ENCODE results near the gene ZNF362. TPM values are rescaled to one million over a fixed set of nuclear protein-coding genes. Genes with fewer than 3 reads are reported as not detected.
"Not testable (repeated sequence)": the region's sequence is repeated elsewhere in the genome, so short reads cannot be mapped to it uniquely, and the experiment has no call there.

The ZNF362 gene
- total RNA-seq, 2 donors from 2014 or later, result 7.9 to 17.9 TPM

- Histone ChIP-seq H3K9me3 (no peaks in the 10 kb centered on the region), H3K27me3 (no peaks in the 10 kb centered on the region), H3K36me3 (replicated peaks in 1 of 2; ENCODE audit: insufficient read depth in 1 of 2, low read depth in 2 of 2) (no peaks in the 10 kb centered on the region), H3K4me1 (no peaks in the 10 kb centered on the region), H3K27ac (no peak overlapping the region), H3K4me3 (no peak overlapping the region)
- intact Hi-C loops (cut with DNase I), result no loop called here
- DNase-seq (no peak), ATAC-seq (no peak)
- TF ChIP-seq CTCF (IDR thresholded peaks at IDR 0.05) (no peak), POLR2A (IDR thresholded peaks at IDR 0.05) (no peak)
- 60 to 67% methylated on average over 2 of the region's 2 CpGs for WGBS, 2 donors
These were observed 19.8 kb upstream of the ZNF362 start for GRCh38 chr1:33236498-33236897.

- no peaks in the 10 kb centered on the region for H3K4me1 ChIP-seq
- H3K27ac ChIP-seq, result no peak overlapping the region
- no peaks in the 10 kb centered on the region for H3K36me3 ChIP-seq (replicated peaks in 1 of 2; ENCODE audit: insufficient read depth in 1 of 2, low read depth in 2 of 2)
- TF ChIP-seq CTCF (IDR thresholded peaks at IDR 0.05), result no peak
- TF ChIP-seq POLR2A (IDR thresholded peaks at IDR 0.05), result no peak
- intact Hi-C loops (cut with DNase I), result no loop called here
- DNase-seq (no peak), ATAC-seq (no peak)
- no peaks in the 10 kb centered on the region for H3K9me3 ChIP-seq
- 73 to 92% methylated on average over 6 of the region's 6 CpGs for WGBS, 2 donors
- no peak overlapping the region for H3K4me3 ChIP-seq
- no peaks in the 10 kb centered on the region for H3K27me3 ChIP-seq
These were observed 18.7 kb upstream of the ZNF362 start for GRCh38 chr1:33237579-33237978.

GRCh38 chr1:33238194-33238724, 18.0 kb upstream of the ZNF362 start:
- H3K4me3 ChIP-seq; H3K9me3 ChIP-seq; H3K27me3 ChIP-seq; H3K27ac ChIP-seq; H3K36me3 ChIP-seq (replicated peaks in 1 of 2; ENCODE audit: insufficient read depth in 1 of 2, low read depth in 2 of 2); intact Hi-C loops (cut with DNase I); DNase-seq; ATAC-seq; H3K4me1 ChIP-seq: not testable (repeated sequence)
- WGBS, 2 donors, result 93 to 94% methylated on average over 6 of the region's 6 CpGs

GRCh38 chr1:33239410-33239809, 16.9 kb upstream of the ZNF362 start:
- H3K9me3 ChIP-seq; H3K27me3 ChIP-seq; H3K27ac ChIP-seq; DNase-seq; H3K4me1 ChIP-seq; H3K4me3 ChIP-seq; ATAC-seq; intact Hi-C loops (cut with DNase I); H3K36me3 ChIP-seq (replicated peaks in 1 of 2; ENCODE audit: insufficient read depth in 1 of 2, low read depth in 2 of 2): not testable (repeated sequence)
- 64 to 67% methylated on average over 9 of the region's 9 CpGs for WGBS, 2 donors

GRCh38 chr1:33241866-33242265, 14.4 kb upstream of the ZNF362 start:
- intact Hi-C loops (cut with DNase I), result no loop called here
- no peaks in the 10 kb centered on the region for H3K36me3 ChIP-seq (replicated peaks in 1 of 2; ENCODE audit: insufficient read depth in 1 of 2, low read depth in 2 of 2)
- no peak overlapping the region for H3K4me3 ChIP-seq
- TF ChIP-seq CTCF (IDR thresholded peaks at IDR 0.05) (no peak), POLR2A (IDR thresholded peaks at IDR 0.05) (no peak)
- DNase-seq (no peak), ATAC-seq (no peak)
- H3K27me3 ChIP-seq, result no peaks in the 10 kb centered on the region
- no peak overlapping the region for H3K27ac ChIP-seq
- WGBS, 2 donors, result 68 to 77% methylated on average over 4 of the region's 4 CpGs
- H3K9me3 ChIP-seq, result no peaks in the 10 kb centered on the region
- H3K4me1 ChIP-seq, result no peaks in the 10 kb centered on the region

- DNase-seq, result no peak
- Histone ChIP-seq H3K4me3 (no peak overlapping the region), H3K27me3 (no peaks in the 10 kb centered on the region), H3K27ac (no peak overlapping the region), H3K9me3 (no peaks in the 10 kb centered on the region), H3K36me3 (replicated peaks in 1 of 2; ENCODE audit: insufficient read depth in 1 of 2, low read depth in 2 of 2) (no peaks in the 10 kb centered on the region), H3K4me1 (no peaks in the 10 kb centered on the region)
- intact Hi-C loops (cut with DNase I), result no loop called here
- no peak for TF ChIP-seq POLR2A (IDR thresholded peaks at IDR 0.05)
- ATAC-seq, result no peak
- 39 to 43% methylated on average over 3 of the region's 3 CpGs for WGBS, 2 donors
These were observed 13.6 kb upstream of the ZNF362 start for GRCh38 chr1:33242652-33243051.
